Measurements from ENCODE around the gene ATP6V0A1.
A peak's percentile ranks its signal among the peaks of the same experiment; 100 is the strongest.
"Not testable (repeated sequence)": the region's sequence is repeated elsewhere in the genome, so short reads cannot be mapped to it uniquely, and the experiment has no call there.

Gene ATP6V0A1
- long read RNA-seq, donor 1, full-length matches to known transcripts, result 26 of 26 reads
- long read RNA-seq, donor 1, partial matches to known transcripts, result 0 of 26 reads
- long read RNA-seq, donor 1, other reads (novel, unspliced or antisense), result 0 of 26 reads
- long read RNA-seq, donor 2, full-length matches to known transcripts, result 17 of 17 reads
- long read RNA-seq, donor 2, partial matches to known transcripts, result 0 of 17 reads
- long read RNA-seq, donor 2, other reads (novel, unspliced or antisense), result 0 of 17 reads
- long read RNA-seq, donor 3, full-length matches to known transcripts, result 24 of 24 reads
- long read RNA-seq, donor 3, partial matches to known transcripts, result 0 of 24 reads
- long read RNA-seq, donor 3, other reads (novel, unspliced or antisense), result 0 of 24 reads
- long read RNA-seq, donor 4, full-length matches to known transcripts, result 41 of 41 reads
- long read RNA-seq, donor 4, partial matches to known transcripts, result 0 of 41 reads
- long read RNA-seq, donor 4, other reads (novel, unspliced or antisense), result 0 of 41 reads
- long read RNA-seq, donor 5, full-length matches to known transcripts, result 22 of 30 reads
- long read RNA-seq, donor 5, partial matches to known transcripts, result 0 of 30 reads
- long read RNA-seq, donor 5, other reads (novel, unspliced or antisense), result 8 of 30 reads
- long read RNA-seq, donor 6, full-length matches to known transcripts, result 40 of 40 reads
- long read RNA-seq, donor 6, partial matches to known transcripts, result 0 of 40 reads
- long read RNA-seq, donor 6, other reads (novel, unspliced or antisense), result 0 of 40 reads
- long read RNA-seq, donor 7, result 0 reads
- long read RNA-seq, donor 8, full-length matches to known transcripts, result 29 of 29 reads
- long read RNA-seq, donor 8, partial matches to known transcripts, result 0 of 29 reads
- long read RNA-seq, donor 8, other reads (novel, unspliced or antisense), result 0 of 29 reads

DNA sequence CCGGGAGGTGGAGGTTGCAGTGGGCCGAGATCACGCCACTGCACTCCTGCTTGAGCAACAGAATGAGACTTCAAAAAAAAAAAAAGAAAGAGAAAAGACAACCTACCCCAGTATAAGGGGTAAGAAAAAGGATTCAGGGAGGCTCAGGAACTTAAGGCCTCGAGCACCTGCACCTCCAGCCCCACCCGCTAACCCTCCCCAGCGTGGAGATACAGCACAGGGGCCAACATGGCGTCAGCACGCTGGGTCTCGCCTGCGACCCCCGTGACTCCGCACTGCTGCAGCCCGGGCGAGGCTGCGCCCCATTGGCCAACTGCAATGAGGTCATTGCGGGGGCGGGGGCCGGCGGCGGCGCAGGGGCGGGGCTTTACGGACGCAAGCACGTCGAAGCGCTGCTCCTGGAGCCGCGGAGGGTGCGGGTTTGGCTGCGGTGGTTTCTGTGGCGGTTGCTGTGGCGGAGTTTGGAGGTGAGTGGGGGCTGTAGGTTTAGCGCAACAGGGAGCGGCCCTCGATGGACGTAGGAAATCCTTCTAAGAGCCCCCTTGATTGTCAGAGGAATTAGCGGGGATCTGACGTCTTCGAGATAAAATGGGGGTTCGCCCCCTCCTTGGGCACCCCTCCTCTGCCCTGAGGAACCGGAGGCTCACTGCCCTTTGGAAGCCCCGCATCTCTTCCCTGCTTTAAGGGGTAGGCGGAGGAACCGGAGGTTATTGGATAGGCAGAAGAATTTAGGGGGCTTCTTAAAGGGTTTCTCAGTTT is at the start of gene ATP6V0A1:
ATP6V0A1 (plus strand) TSS at position 382 of the 759 bp plus-strand sequence. CDS start 2,017 bp downstream, outside the sequence.
- DNase-seq, result peak; percentile 70

DNA sequence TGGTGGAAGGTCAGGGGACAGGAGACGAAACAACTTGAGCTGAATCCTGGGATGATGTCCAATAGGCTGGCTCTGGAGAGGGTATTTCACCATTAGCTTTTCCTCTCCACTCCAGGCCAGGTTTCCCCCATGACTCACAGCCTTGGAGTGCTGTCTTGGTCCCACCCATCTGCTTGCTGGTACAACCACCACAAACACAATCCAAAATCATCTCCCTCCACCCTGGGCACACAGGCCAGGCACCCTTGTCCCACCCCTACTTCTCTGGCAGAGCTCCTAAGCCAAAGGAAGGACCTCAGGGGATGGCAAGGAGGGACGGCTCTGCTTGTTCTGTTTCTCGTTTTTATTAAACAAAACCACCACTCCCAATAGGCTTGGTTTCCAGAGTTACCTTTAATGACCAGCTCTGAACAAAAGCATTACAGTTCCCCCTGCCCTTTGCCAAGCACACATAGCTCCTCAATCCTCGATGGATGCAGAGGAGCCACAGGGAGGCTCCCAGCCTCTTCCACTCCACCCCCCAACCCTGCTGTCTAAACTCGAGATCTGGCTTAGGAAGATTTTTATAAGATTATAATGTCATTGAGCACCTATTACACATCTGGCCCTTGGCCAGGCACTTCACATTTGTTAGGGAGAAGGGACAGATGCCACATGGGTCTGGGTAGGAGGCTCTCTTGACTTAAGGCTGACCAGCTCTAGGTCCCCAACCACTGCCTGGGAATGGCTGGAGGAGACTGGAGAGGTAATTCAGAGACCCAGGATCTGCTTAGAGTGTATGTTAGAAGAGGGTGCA is 49.0 kb upstream of the ATP6V0A1 start:
- DNase-seq, result no peak

GRCh38 chr17:42410319-42410685 is 48.4 kb upstream of the ATP6V0A1 start:
- no peak for DNase-seq

DNA sequence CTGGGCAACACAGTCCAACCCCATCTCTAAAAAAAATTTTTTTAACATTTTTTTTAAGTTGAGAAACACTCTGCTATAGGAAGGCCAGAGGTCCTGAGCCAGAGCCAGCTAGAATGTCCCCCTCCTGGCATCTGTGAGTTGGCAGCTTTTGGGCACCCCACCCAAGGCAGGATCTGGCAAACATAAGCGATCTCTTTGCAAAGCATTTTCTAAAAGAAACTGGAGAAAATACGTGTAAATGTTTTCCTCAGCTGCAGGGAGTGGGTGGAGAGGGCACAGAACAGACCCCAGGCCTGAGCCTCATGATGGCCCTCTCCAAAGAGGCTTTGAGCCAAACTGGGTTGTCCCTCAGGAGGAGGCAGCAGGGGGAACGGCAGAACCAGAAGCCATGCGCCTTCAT is 47.3 kb upstream of the ATP6V0A1 start:
- DNase-seq, result no peak

- no peak for DNase-seq
Measured at GRCh38 chr17:42411905-42412679, 46.6 kb upstream of the ATP6V0A1 start.

DNA sequence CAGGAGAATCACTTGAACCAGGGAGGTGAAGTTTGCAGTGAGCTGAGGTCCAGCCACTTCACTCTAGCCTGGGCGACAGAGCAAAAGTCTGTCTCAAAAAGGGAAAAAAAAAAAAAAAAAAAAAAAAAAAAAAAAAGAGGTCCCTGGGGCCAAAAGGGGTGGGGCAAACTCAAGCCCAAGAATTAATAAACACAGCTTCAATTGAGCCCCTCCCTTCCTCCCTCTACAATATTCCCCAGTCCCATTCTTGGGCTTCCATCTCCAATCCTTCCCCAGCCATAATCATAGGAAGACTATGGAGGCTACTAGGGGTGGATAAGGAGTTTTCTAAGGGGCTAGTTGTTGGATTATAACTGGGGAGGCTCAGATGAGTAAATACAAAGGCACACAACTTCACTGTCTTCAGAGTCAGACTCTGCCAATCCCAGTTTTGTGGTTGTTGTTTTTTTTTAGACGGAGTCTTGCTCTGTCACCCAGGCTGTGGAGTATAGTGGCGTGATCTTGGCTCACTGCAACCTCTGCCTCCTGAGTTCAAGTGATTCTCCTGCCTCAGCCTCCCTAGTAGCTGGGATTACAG is 45.1 kb upstream of the ATP6V0A1 start:
- DNase-seq, result no peak

- no peak for DNase-seq
Measured at GRCh38 chr17:42414704-42415409, 43.8 kb upstream of the ATP6V0A1 start.

GRCh38 chr17:42417981-42418380 is 40.7 kb upstream of the ATP6V0A1 start:
- DNase-seq, result not testable (repeated sequence)

- DNase-seq, result no peak
Measured at GRCh38 chr17:42421136-42421506, 37.6 kb upstream of the ATP6V0A1 start.

GRCh38 chr17:42421507-42422338 is 37.0 kb upstream of the ATP6V0A1 start:
- peak; percentile 51 for DNase-seq

DNA sequence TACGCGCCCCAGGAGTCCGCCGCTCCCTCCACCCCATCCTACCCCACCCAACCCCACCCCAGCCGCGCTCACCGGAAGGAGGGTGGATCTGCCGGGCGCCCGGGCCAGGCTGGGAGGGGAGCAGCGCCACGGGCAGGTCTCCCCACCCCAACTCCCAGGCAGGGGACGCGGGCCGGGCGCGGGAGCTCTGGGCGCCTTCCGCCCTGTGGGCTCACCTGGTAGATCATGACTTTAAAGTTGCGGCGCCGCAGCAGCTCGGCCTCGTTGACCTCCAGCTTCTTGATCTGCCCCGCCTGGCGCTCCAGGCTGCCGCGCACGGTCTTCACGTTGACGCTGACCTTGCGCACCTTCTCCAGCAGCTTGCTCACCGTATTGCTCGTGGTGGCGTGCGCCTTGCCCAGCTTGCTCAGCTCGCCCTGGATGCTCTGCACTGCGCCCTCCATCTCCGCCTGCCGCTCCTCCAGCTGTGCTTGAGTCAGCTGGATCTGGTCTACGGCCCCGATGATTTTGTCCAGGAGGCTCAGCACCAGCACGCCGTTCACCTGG is 36.2 kb upstream of the ATP6V0A1 start:
- no peak for DNase-seq

DNA sequence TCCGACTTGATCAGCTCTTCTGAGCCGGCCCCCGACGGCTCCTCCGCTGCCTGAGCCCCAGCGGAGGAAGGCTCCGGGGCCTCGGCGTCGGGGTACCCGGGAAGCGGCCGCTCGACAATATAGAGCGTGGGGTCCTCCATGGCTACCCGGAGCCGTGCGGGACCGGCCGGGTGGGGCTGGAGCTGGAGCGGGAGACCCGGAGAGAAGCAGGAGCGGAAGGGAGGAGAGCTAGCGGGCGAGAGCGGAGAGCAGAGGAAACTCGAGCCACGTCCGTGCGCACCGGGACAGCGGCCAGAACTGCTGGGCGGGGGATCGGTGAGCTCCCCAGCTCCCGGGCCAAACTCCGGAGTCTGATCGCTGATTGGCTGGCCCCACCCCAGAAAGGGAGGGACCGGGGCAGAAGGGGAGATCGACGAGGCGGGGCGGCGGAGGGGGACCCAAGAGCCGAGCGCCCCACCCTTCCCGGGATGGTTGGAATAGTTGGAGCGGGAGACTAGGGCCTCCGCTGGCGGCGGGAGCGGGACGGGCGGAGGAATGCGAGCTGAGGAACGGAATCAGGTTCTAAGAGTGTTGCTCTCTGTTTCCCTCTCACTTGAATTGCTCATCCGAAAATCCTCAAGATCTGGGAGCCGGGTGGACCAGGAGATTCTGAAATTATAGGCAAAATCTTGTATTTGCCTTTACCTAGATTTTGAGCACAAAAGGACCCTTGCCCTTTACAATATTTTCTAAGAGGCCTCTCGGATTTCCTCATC is 35.5 kb upstream of the ATP6V0A1 start, which contains the start of gene CAVIN1:
CAVIN1 (minus strand) TSS at position 299 of the 755 bp plus-strand sequence; CDS start at position 140, 159 bp downstream.
- DNase-seq, result peak; percentile 83

DNA sequence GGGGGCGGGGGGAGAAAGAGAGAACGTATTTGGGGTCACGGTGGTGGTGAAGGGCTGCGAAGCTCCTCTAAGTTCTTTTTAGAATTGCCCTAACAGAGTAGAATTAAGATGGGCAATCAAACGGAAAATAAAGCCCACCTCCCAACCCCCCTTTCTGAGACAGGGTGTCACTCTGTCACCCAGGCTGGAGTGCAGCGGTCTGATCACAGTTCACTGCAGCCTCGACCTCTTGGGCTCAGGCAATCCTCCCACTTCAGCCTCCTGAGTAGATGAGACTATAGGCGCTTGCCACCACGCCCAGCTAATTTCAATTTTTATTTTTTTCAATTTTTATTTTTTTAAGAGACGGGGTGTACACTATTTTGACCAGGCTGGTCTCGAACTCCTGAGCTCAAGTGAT is 34.9 kb upstream of the ATP6V0A1 start:
- DNase-seq, result no peak

DNA sequence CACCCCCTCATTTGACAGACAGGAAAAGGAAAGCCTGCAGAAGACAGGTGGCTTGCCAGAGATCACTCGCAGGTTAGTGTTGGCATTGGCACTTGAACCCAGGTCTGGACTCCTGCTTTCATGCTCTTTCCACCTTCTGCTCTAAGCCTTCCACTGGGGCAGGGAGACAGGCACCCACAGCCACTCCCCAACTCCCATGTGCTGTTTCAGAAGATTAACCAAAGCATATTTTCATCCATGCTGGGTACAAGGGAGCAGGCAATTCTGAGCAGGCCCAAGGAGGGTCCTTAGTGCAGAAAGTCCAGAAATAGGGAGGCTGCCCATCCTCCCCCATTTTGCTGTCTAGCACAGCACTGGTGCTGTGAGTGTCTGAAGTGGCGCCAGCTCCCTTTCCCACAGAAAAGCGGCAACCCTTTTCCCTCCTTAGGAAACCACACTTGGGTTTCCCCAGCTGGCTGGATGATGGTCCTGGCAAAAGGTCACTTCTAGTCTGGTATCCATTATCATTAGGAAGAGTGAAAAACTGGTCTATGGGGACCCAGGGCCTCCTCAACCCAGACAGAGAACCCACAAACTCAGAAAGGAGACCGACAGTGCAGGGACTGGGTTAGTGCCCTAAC is 33.6 kb upstream of the ATP6V0A1 start:
- DNase-seq, result no peak

GRCh38 chr17:42428141-42428944 is 30.3 kb upstream of the ATP6V0A1 start:
- DNase-seq, result peak; percentile 41

All from right kidney (tissue), 9 donors.